SK-N-SH treated with all-trans-retinoic acid at 6 μM for 48 hours (cell line): ENCODE measurements around the gene CNTN1.

Experiments
- ATAC-seq: fragments of 200-7000 bp; cut with Tn5 transposase; 3 replicates; pipeline ENCODE4 v1.9.1; 2020; ENCODE audit warnings: mild to moderate bottlenecking, moderate library complexity
- ARNTL ChIP-seq: fragments of 450-650 bp; formaldehyde crosslinking; IDR thresholded peaks from 2 replicates; pipeline ENCODE4 v1.5.0; 2020; ENCODE audit warnings: low read depth, mild to moderate bottlenecking, moderate library complexity, borderline replicate concordance
- BACH2 ChIP-seq: fragments of 250-450 bp; sonication (Bioruptor Pico); IDR thresholded peaks from 2 replicates; pipeline ENCODE4 v1.9.0; 2021; ENCODE audit warnings: mild to moderate bottlenecking, borderline replicate concordance
- CREB5 ChIP-seq: fragments of 250-450 bp; sonication (Bioruptor Pico); IDR thresholded peaks from 2 replicates; pipeline ENCODE4 v1.5.1; 2020; ENCODE audit warnings: low read depth, mild to moderate bottlenecking, moderate library complexity
- CSDC2 ChIP-seq: fragments of 250-450 bp; sonication (Bioruptor Pico); IDR thresholded peaks from 2 replicates; pipeline ENCODE4 v1.5.0; 2020; ENCODE audit warnings: mild to moderate bottlenecking, moderate library complexity
- CSRNP3 ChIP-seq: fragments of 250-450 bp; sonication (Bioruptor Pico); IDR thresholded peaks from 2 replicates; pipeline ENCODE4 v1.5.1; 2021; ENCODE audit warnings: mild to moderate bottlenecking, moderate library complexity
- ESRRG ChIP-seq: fragments of 250-450 bp; sonication (Bioruptor Pico); IDR thresholded peaks from 2 replicates; pipeline ENCODE4 v1.6.1; 2021; ENCODE audit warnings: mild to moderate bottlenecking
- ISL1 ChIP-seq: fragments of 250-450 bp; sonication (Bioruptor Pico); IDR thresholded peaks from 2 replicates; pipeline ENCODE4 v2.1.2; 2022; ENCODE audit warnings: mild to moderate bottlenecking, moderate library complexity
- OSR1 ChIP-seq: fragments of 250-450 bp; sonication (Bioruptor Pico); IDR thresholded peaks from 2 replicates; pipeline ENCODE4 v1.8.0; 2022; ENCODE audit warnings: moderate library complexity, mild to moderate bottlenecking, inconsistent platforms
- PATZ1 ChIP-seq: fragments of 250-450 bp; sonication (Bioruptor Pico); IDR thresholded peaks from 2 replicates; pipeline ENCODE4 v1.8.0; 2020; ENCODE audit warnings: mild to moderate bottlenecking, moderate library complexity, borderline replicate concordance
- POU6F1 ChIP-seq: fragments of 250-450 bp; sonication (Bioruptor Pico); IDR thresholded peaks from 2 replicates; pipeline ENCODE4 v1.8.0; 2021; ENCODE audit warnings: low read depth, mild to moderate bottlenecking, moderate library complexity, borderline replicate concordance
- PPARA ChIP-seq: fragments of 250-450 bp; sonication (Bioruptor Pico); IDR thresholded peaks from 2 replicates; pipeline ENCODE4 v1.5.0; 2020; ENCODE audit warnings: mild to moderate bottlenecking, borderline replicate concordance
- SNAI2 ChIP-seq: fragments of 250-450 bp; sonication (Bioruptor Pico); IDR thresholded peaks from 2 replicates; pipeline ENCODE4 v1.5.0; 2020; ENCODE audit warnings: mild to moderate bottlenecking, moderate library complexity
- TCF4 ChIP-seq: fragments of 250-450 bp; sonication (Bioruptor Pico); IDR thresholded peaks from 2 replicates; pipeline ENCODE4 v1.8.0; 2021; ENCODE audit warnings: mild to moderate bottlenecking, moderate library complexity, borderline replicate concordance
- TOX ChIP-seq: fragments of 250-450 bp; sonication (Bioruptor Pico); IDR thresholded peaks from 2 replicates; pipeline ENCODE4 v1.8.0; 2021; ENCODE audit warnings: mild to moderate bottlenecking, moderate library complexity, borderline replicate concordance
- ZC3H10 ChIP-seq: fragments of 250-450 bp; sonication (Bioruptor Pico); IDR thresholded peaks from 2 replicates; pipeline ENCODE4 v1.5.1; 2021; ENCODE audit warnings: mild to moderate bottlenecking, moderate library complexity
- ZFP30 ChIP-seq: fragments of 450-650 bp; formaldehyde crosslinking; IDR thresholded peaks from 2 replicates; pipeline ENCODE4 v1.5.0; 2022; ENCODE audit warnings: mild to moderate bottlenecking, moderate library complexity
- ZNF565 ChIP-seq: fragments of 450-650 bp; formaldehyde crosslinking; conservative IDR thresholded peaks from 2 replicates; pipeline ENCODE4 v1.5.0; 2020; ENCODE audit warnings: low read depth, mild to moderate bottlenecking, moderate library complexity
- ZNF70 ChIP-seq: fragments of 450-650 bp; formaldehyde crosslinking; IDR thresholded peaks from 2 replicates; pipeline ENCODE4 v1.5.0; 2020; ENCODE audit warnings: mild to moderate bottlenecking, moderate library complexity
- ZNF8 ChIP-seq: fragments of 450-650 bp; formaldehyde crosslinking; IDR thresholded peaks from 2 replicates; pipeline ENCODE4 v1.5.0; 2020; ENCODE audit warnings: mild to moderate bottlenecking, moderate library complexity
- TF ChIP-seq, protein P1 (sequence below): fragments of 250-450 bp; sonication (Bioruptor Pico); IDR thresholded peaks from 2 replicates; pipeline ENCODE4 v1.5.0; 2020; ENCODE audit warnings: mild to moderate bottlenecking, moderate library complexity

The CNTN1 gene

GRCh38 chr12:40733871-40734270 lies 41.6 kb downstream of the CNTN1 start:
- no peak for ATAC-seq
- TF ChIP-seq ARNTL (no peak), CREB5 (no peak), ESRRG (CRISPR knock-in tag) (no peak), CSRNP3 (CRISPR knock-in tag) (0 out of 2 replicates have a peak, but pooled peaks have one; percentile 53), ISL1 (CRISPR knock-in tag) (peak; percentile 95), ZNF70 (CRISPR knock-in tag) (peak; percentile 33; the same call in 1 of the 2 replicates), SNAI2 (CRISPR knock-in tag) (no peak), TCF4 (CRISPR knock-in tag) (peak; percentile 79)
- TF ChIP-seq, protein P1, sequence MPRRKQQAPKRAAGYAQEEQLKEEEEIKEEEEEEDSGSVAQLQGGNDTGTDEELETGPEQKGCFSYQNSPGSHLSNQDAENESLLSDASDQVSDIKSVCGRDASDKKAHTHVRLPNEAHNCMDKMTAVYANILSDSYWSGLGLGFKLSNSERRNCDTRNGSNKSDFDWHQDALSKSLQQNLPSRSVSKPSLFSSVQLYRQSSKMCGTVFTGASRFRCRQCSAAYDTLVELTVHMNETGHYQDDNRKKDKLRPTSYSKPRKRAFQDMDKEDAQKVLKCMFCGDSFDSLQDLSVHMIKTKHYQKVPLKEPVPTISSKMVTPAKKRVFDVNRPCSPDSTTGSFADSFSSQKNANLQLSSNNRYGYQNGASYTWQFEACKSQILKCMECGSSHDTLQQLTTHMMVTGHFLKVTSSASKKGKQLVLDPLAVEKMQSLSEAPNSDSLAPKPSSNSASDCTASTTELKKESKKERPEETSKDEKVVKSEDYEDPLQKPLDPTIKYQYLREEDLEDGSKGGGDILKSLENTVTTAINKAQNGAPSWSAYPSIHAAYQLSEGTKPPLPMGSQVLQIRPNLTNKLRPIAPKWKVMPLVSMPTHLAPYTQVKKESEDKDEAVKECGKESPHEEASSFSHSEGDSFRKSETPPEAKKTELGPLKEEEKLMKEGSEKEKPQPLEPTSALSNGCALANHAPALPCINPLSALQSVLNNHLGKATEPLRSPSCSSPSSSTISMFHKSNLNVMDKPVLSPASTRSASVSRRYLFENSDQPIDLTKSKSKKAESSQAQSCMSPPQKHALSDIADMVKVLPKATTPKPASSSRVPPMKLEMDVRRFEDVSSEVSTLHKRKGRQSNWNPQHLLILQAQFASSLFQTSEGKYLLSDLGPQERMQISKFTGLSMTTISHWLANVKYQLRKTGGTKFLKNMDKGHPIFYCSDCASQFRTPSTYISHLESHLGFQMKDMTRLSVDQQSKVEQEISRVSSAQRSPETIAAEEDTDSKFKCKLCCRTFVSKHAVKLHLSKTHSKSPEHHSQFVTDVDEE (CRISPR knock-in tag), result peak; percentile 92

DNA sequence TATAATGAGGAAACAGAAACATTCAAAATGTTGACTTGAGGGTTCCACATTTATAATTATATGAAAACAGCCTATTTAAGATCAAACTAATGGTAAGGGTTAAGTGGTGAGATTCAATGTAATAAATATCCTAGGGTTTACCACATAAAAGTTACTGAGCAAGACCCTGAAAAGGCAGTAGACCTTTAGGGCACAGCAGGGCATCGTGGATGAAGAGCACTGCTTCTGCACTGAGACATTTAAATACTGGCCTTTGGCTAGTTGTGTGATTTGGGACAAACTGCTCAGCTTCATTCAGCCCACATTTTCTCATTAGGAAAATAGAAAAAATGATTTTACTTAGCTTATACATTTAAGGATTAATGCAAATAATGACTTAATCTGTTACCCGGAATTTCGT lies 42.0 kb downstream of the CNTN1 start:
- ATAC-seq, result no peak
- TF ChIP-seq SNAI2 (CRISPR knock-in tag) (no peak), PATZ1 (CRISPR knock-in tag) (no peak), ESRRG (CRISPR knock-in tag) (no peak), ZNF8 (CRISPR knock-in tag) (no peak), CREB5 (no peak), ZFP30 (CRISPR knock-in tag) (no peak)

- no peak for ATAC-seq
- TF ChIP-seq POU6F1 (CRISPR knock-in tag) (no peak), BACH2 (CRISPR knock-in tag) (no peak), CREB5 (no peak), ZNF70 (CRISPR knock-in tag) (no peak), ZNF8 (CRISPR knock-in tag) (no peak), TCF4 (CRISPR knock-in tag) (no peak), PATZ1 (CRISPR knock-in tag) (no peak), ZC3H10 (CRISPR knock-in tag) (no peak), TOX (CRISPR knock-in tag) (no peak), CSRNP3 (CRISPR knock-in tag) (no peak), ISL1 (CRISPR knock-in tag) (no peak), SNAI2 (CRISPR knock-in tag) (no peak), ZNF565 (CRISPR knock-in tag) (no peak), ESRRG (CRISPR knock-in tag) (no peak), OSR1 (CRISPR knock-in tag) (no peak), PPARA (CRISPR knock-in tag) (no peak), CSDC2 (CRISPR knock-in tag) (no peak)
These were observed 43.5 kb downstream of the CNTN1 start for GRCh38 chr12:40735551-40736230.
